Hepatocyte (in vitro differentiated cells): ENCODE measurements around the gene DACH2. TPM values are rescaled to one million over a fixed set of nuclear protein-coding genes. Genes with fewer than 3 reads are reported as not detected.

Experiments
- DNase-seq: peaks from one replicate; pipeline ENCODE4 v3.0.0-alpha.2; 2016; ENCODE audit warnings: low spot score
- H2AFZ ChIP-seq: fragments of 200-600 bp; sonication (generic); 2 replicates; pipeline ENCODE4 v1.6.0; 2016; ENCODE audit warnings: antibody characterized with exemption, mild to moderate bottlenecking
- H3K27ac ChIP-seq: fragments of 200-600 bp; sonication (generic); 2 replicates; pipeline ENCODE4 v1.5.1; 2016; ENCODE audit warnings: mild to moderate bottlenecking
- H3K27me3 ChIP-seq: fragments of 200-600 bp; sonication (generic); 2 replicates; pipeline ENCODE4 v1.6.1; 2016
- H3K36me3 ChIP-seq: fragments of 200-600 bp; sonication (generic); replicated peaks from 2 replicates; pipeline ENCODE4 v1.5.1; 2016; ENCODE audit warnings: low read depth; ENCODE audit not compliant: insufficient read depth
- H3K4me1 ChIP-seq: fragments of 200-600 bp; sonication (generic); 2 replicates; pipeline ENCODE4 v1.5.1; 2016; ENCODE audit warnings: mild to moderate bottlenecking, moderate library complexity; ENCODE audit not compliant: insufficient read depth
- H3K4me2 ChIP-seq: fragments of 200-600 bp; sonication (generic); 2 replicates; pipeline ENCODE4 v1.6.0; 2016
- H3K4me3 ChIP-seq: fragments of 200-600 bp; sonication (generic); 2 replicates; pipeline ENCODE4 v1.5.1; 2016; ENCODE audit warnings: mild to moderate bottlenecking
- H3K79me2 ChIP-seq: fragments of 200-600 bp; sonication (generic); 2 replicates; pipeline ENCODE4 v1.6.0; 2017; ENCODE audit warnings: mild to moderate bottlenecking
- H3K9me2 ChIP-seq: fragments of 200-600 bp; sonication (generic); replicated peaks from 2 replicates; pipeline ENCODE4 v1.6.0; 2017; ENCODE audit warnings: mild to moderate bottlenecking; ENCODE audit not compliant: insufficient read depth
- H3K9me3 ChIP-seq: fragments of 200-600 bp; sonication (generic); 2 replicates; pipeline ENCODE4 v1.5.1; 2016; ENCODE audit warnings: low read depth, mild to moderate bottlenecking
- H4K20me1 ChIP-seq: fragments of 200-600 bp; sonication (generic); 2 replicates; pipeline ENCODE4 v1.6.0; 2016; ENCODE audit warnings: mild to moderate bottlenecking; ENCODE audit not compliant: insufficient read depth, poor library complexity, severe bottlenecking
- EZH2 ChIP-seq: fragments of 200-600 bp; sonication (generic); IDR thresholded peaks from 2 replicates; pipeline ENCODE4 v1.6.1; 2016; ENCODE audit warnings: antibody characterized with exemption, mild to moderate bottlenecking, borderline replicate concordance
- EZH2phosphoT487 ChIP-seq: fragments of 200-600 bp; sonication (generic); IDR thresholded peaks from one replicate; pipeline ENCODE4 v1.6.1; 2018; ENCODE audit warnings: antibody characterized with exemption, mild to moderate bottlenecking, low read depth, moderate library complexity; ENCODE audit not compliant: unreplicated experiment, severe bottlenecking
- WGBS: methylation state at CpG from one replicate; pipeline ENCODE4 v1.1.6; 2016; ENCODE audit warnings: low lambda C conversion rate; ENCODE audit errors: missing lambda C conversion rate; 5-methylcytosine and 5-hydroxymethylcytosine counted together
- polyA plus RNA-seq: library from polyadenylated mRNA; unstranded; fragments of >200 nt; fragmentation: Nextera tagmentation; extraction: Ambion mirVana; gene quantifications from 2 replicates; pipeline ENCODE4 v1.2.1, GENCODE V29; 2016
- total RNA-seq: library from RNA; depleted of rRNA; stranded (reverse); fragments of >200 nt; gene quantifications from 2 replicates; pipeline ENCODE4 v1.2.3, GENCODE V29; 2014
- TF ChIP-seq, protein P1 (sequence below): fragments of 200-600 bp; sonication (generic); IDR thresholded peaks from 2 replicates; pipeline ENCODE4 v1.5.1; 2016; ENCODE audit warnings: antibody characterized with exemption, mild to moderate bottlenecking; ENCODE audit not compliant: poor library complexity

Gene DACH2
- total and polyA plus RNA-seq, 2 experiments from 2014 or later = 0.67 to 0.87 TPM

DNA sequence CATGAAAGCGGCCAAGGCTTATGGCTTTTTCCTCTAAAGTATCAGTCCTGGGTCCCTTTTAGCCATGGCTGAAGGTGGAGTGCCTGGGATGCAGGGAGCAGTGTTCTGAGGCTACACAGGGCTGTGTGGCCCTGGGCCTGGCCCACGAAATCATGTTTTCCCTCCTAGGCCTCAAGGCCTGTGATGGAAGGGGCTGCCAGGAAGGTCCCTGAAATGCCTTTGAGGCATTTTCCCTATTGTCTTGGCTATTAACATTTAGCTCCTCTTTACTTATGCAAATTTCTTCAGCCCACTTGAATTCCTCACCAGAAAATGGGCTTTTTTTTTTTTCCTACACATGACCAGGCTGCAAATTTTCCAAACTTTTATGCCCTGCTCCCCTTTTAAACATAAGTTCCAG, 657.0 kb downstream of the DACH2 start:
- 58% methylated on average over 2 of the region's 2 CpGs for WGBS

DNA sequence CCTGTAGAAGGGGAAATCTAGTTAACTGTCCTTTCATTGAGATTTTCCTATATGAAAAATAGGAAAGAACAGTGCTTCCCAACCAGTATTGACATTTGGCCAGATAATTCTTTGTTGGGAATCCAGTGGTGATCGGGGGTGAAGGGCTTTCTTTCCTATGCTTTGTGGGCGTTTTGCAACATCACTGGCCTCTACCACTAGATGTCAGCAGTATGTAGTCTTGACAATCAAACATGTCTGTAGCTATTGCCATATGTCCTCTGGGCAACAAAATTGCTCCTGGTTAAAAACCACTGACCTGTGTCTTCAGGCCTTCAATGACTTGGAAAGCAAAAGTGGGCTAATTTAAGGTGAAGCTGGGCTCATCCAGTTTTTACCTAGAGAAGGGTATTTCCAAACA, 658.5 kb downstream of the DACH2 start:
- no peaks in the 10 kb centered on the region for H3K79me2 ChIP-seq
- H3K27me3 ChIP-seq = no peaks in the 10 kb centered on the region
- H3K36me3 ChIP-seq = no peaks in the 10 kb centered on the region
- no peak overlapping the region for H3K4me3 ChIP-seq
- 38% methylated on average over 2 of the region's 2 CpGs for WGBS
- no peak overlapping the region for H3K4me2 ChIP-seq
- H3K27ac ChIP-seq = no peak overlapping the region
- no peaks in the 10 kb centered on the region for H4K20me1 ChIP-seq
- no peaks in the 10 kb centered on the region for H3K9me2 ChIP-seq
- H3K9me3 ChIP-seq = no peaks in the 10 kb centered on the region
- no peak overlapping the region for H2AFZ ChIP-seq
- TF ChIP-seq, protein P1, sequence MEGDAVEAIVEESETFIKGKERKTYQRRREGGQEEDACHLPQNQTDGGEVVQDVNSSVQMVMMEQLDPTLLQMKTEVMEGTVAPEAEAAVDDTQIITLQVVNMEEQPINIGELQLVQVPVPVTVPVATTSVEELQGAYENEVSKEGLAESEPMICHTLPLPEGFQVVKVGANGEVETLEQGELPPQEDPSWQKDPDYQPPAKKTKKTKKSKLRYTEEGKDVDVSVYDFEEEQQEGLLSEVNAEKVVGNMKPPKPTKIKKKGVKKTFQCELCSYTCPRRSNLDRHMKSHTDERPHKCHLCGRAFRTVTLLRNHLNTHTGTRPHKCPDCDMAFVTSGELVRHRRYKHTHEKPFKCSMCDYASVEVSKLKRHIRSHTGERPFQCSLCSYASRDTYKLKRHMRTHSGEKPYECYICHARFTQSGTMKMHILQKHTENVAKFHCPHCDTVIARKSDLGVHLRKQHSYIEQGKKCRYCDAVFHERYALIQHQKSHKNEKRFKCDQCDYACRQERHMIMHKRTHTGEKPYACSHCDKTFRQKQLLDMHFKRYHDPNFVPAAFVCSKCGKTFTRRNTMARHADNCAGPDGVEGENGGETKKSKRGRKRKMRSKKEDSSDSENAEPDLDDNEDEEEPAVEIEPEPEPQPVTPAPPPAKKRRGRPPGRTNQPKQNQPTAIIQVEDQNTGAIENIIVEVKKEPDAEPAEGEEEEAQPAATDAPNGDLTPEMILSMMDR = peak; percentile 38
- TF ChIP-seq EZH2 (no peak), EZH2phosphoT487 (no peak)
- peak; percentile 21 for DNase-seq
- H3K4me1 ChIP-seq = no peaks in the 10 kb centered on the region

More for the DNA sequence above, 657.0 kb downstream of the DACH2 start:
- H3K9me2 ChIP-seq = no peaks in the 10 kb centered on the region
- TF ChIP-seq EZH2phosphoT487 (no peak), EZH2 (no peak)
- TF ChIP-seq, protein P1 = no peak
- no peaks in the 10 kb centered on the region for H3K36me3 ChIP-seq
- H3K4me2 ChIP-seq = no peak overlapping the region
- DNase-seq = no peak
- no peaks in the 10 kb centered on the region for H3K4me1 ChIP-seq
- H3K9me3 ChIP-seq = no peaks in the 10 kb centered on the region
- H2AFZ ChIP-seq = no peak overlapping the region
- H3K4me3 ChIP-seq = no peak overlapping the region
- no peaks in the 10 kb centered on the region for H4K20me1 ChIP-seq
- H3K27ac ChIP-seq = no peak overlapping the region
- H3K79me2 ChIP-seq = no peaks in the 10 kb centered on the region
- H3K27me3 ChIP-seq = no peaks in the 10 kb centered on the region

DNA sequence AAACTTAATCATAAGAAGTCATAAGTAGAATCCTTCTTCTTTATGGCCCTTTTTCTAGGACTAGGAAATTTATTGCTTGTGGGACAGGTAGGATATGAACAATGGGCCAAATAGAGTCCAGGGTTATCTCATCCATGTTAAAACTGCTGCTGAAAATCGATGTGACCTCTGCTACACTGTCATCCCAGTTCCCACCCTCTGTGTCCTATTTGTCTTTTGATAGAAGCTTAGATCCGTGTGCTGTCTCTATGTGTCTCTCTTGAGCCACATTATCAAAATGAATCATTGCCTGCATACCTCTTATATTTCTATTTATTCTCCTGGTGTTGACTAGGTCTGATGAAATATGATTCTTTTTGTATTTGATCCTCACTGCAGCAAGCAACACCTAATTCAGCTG, 661.4 kb downstream of the DACH2 start:
- H3K79me2 ChIP-seq = no peaks in the 10 kb centered on the region
- no peak overlapping the region for H2AFZ ChIP-seq
- H3K36me3 ChIP-seq = no peaks in the 10 kb centered on the region
- no peaks in the 10 kb centered on the region for H4K20me1 ChIP-seq
- no peaks in the 10 kb centered on the region for H3K27me3 ChIP-seq
- H3K27ac ChIP-seq = no peak overlapping the region
- WGBS = 49% methylated on average over 2 of the region's 2 CpGs
- no peaks in the 10 kb centered on the region for H3K9me2 ChIP-seq
- no peaks in the 10 kb centered on the region for H3K4me1 ChIP-seq
- no peak overlapping the region for H3K4me2 ChIP-seq
- H3K4me3 ChIP-seq = no peak overlapping the region
- no peak for DNase-seq
- no peak for TF ChIP-seq EZH2
- TF ChIP-seq, protein P1 = no peak
- no peak for TF ChIP-seq EZH2phosphoT487
- H3K9me3 ChIP-seq = no peaks in the 10 kb centered on the region

DNA sequence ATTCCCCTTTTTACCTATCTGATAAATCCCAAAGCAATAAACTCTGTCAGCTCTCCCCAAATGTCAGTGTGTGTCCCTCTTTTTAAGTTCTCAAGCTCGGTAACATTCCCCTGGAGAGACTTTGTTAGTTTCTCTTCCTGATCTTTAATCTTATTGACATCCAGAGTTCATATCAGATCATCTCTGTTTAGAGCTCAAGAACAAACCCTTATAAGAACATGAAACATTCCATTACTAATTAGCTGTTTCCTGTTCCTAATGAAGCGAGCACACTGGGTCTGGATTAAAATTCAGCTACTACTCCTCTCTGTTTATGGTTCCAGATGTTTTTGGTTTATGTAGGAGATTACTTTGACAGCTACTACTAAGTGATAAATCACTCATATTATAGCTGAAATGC, 681.5 kb downstream of the DACH2 start:
- WGBS = 39% methylated on average over 2 of the region's 2 CpGs
- Histone ChIP-seq H3K27me3 (no peaks in the 10 kb centered on the region), H3K4me2 (no peak overlapping the region), H2AFZ (no peak overlapping the region), H3K27ac (no peak overlapping the region), H4K20me1 (no peaks in the 10 kb centered on the region), H3K4me3 (no peak overlapping the region), H3K36me3 (no peaks in the 10 kb centered on the region), H3K79me2 (no peaks in the 10 kb centered on the region), H3K9me2 (no peaks in the 10 kb centered on the region), H3K4me1 (no peaks in the 10 kb centered on the region), H3K9me3 (no peaks in the 10 kb centered on the region)
- no peak for DNase-seq
- TF ChIP-seq EZH2 = no peak
- no peak for TF ChIP-seq EZH2phosphoT487
- TF ChIP-seq, protein P1 = no peak
